ENCODE data around the gene ENTREP1. TPM values are rescaled to one million over a fixed set of nuclear protein-coding genes. Genes with fewer than 3 reads are reported as not detected.

ENTREP1 gene
- total and polyA plus RNA-seq, 2 donors (not counting 1 experiment from before 2014, with no cell fraction given): 0.06 TPM; not detected in 1

DNA sequence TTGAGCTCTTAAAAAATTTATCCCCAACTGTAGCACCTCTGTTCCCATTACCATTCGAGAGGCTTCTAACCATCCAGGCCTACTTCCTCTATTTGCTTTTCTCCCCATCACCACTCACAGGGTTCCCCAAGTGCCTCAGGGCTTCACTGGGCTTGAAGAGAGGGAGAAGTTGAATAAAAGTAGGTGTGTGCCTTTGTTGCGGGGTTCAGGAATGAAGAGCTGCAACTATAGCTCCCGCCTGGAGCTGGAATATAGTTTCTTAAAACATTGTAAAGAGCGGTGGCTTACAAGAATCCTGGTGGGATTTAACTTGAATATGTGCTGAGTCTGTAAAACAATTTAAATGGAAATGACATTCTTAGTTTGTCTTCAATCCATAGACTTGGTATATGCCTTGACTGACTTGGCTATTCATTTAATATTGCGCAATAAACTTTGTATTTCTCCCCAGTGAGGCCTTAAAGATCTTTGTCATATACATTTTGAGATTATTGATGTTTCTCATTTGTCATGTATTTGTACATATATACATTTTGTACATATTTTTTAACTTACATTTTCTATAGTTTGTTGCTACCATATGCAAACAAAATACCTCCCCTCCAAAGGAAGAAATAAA lies 7.2 kb downstream of the ENTREP1 start:
- H3K79me2 ChIP-seq (ENCODE audit: control insufficient read depth, insufficient read depth, low read length): no peaks in the 10 kb centered on the region
- H3K9ac ChIP-seq (ENCODE audit: insufficient read depth, low read length): no peak overlapping the region
- peaks cover 7% of the 10 kb centered on the region for H3K27me3 ChIP-seq (ENCODE audit: control insufficient read depth, insufficient read depth, low read length)
- H3K4me3 ChIP-seq (replicated peaks in 1 of 4; ENCODE audit: control extremely low read depth in 1 of 4, insufficient read depth in 1 of 4, low read depth in 3 of 4, low read length in 4 of 4): no peak overlapping the region
- no peaks in the 10 kb centered on the region for H3K9me3 ChIP-seq (ENCODE audit: control insufficient read depth, insufficient read depth, low read depth, low read length)
- no peak for DNase-seq (ENCODE audit: low read depth in 2 of 2)
- no peaks in the 10 kb centered on the region for H3K4me1 ChIP-seq (ENCODE audit: control insufficient read depth, extremely low read depth, insufficient read depth, low read length)
- no peak for TF ChIP-seq EZH2 (IDR thresholded peaks at IDR 0.05; ENCODE audit: low read length, missing control alignments)
- TF ChIP-seq, protein P1, sequence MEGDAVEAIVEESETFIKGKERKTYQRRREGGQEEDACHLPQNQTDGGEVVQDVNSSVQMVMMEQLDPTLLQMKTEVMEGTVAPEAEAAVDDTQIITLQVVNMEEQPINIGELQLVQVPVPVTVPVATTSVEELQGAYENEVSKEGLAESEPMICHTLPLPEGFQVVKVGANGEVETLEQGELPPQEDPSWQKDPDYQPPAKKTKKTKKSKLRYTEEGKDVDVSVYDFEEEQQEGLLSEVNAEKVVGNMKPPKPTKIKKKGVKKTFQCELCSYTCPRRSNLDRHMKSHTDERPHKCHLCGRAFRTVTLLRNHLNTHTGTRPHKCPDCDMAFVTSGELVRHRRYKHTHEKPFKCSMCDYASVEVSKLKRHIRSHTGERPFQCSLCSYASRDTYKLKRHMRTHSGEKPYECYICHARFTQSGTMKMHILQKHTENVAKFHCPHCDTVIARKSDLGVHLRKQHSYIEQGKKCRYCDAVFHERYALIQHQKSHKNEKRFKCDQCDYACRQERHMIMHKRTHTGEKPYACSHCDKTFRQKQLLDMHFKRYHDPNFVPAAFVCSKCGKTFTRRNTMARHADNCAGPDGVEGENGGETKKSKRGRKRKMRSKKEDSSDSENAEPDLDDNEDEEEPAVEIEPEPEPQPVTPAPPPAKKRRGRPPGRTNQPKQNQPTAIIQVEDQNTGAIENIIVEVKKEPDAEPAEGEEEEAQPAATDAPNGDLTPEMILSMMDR (conservative IDR thresholded peaks at IDR 0.05 in 1 of 2, IDR thresholded peaks at IDR 0.05 in 1 of 2; ENCODE audit: low read depth in 1 of 2, low read length in 2 of 2): no peak
- H3K27ac ChIP-seq (ENCODE audit: insufficient read depth, low read length): no peak overlapping the region
- no peak overlapping the region for H3K4me2 ChIP-seq (ENCODE audit: extremely low read depth, insufficient read depth, low read length)
- no peaks in the 10 kb centered on the region for H4K20me1 ChIP-seq (ENCODE audit: control insufficient read depth, extremely low read depth, insufficient read depth, low read length)
- no peak overlapping the region for H2AFZ ChIP-seq (ENCODE audit: low read length)
- no peaks in the 10 kb centered on the region for H3K36me3 ChIP-seq (ENCODE audit: control insufficient read depth, insufficient read depth, low read length)

GRCh38 chr9:69333716-69334115 lies 8.7 kb downstream of the ENTREP1 start:
- H3K9ac ChIP-seq (ENCODE audit: insufficient read depth, low read length): no peak overlapping the region
- TF ChIP-seq, protein P1 (conservative IDR thresholded peaks at IDR 0.05 in 1 of 2, IDR thresholded peaks at IDR 0.05 in 1 of 2; ENCODE audit: low read depth in 1 of 2, low read length in 2 of 2): no peak
- no peak for TF ChIP-seq EZH2 (IDR thresholded peaks at IDR 0.05; ENCODE audit: low read length, missing control alignments)
- no peak for DNase-seq (ENCODE audit: low read depth in 2 of 2)
- H3K9me3 ChIP-seq (ENCODE audit: control insufficient read depth, insufficient read depth, low read depth, low read length): no peaks in the 10 kb centered on the region
- no peaks in the 10 kb centered on the region for H3K79me2 ChIP-seq (ENCODE audit: control insufficient read depth, insufficient read depth, low read length)
- no peak overlapping the region for H3K27ac ChIP-seq (ENCODE audit: insufficient read depth, low read length)
- H3K4me2 ChIP-seq (ENCODE audit: extremely low read depth, insufficient read depth, low read length): no peak overlapping the region
- H4K20me1 ChIP-seq (ENCODE audit: control insufficient read depth, extremely low read depth, insufficient read depth, low read length): no peaks in the 10 kb centered on the region
- no peaks in the 10 kb centered on the region for H3K36me3 ChIP-seq (ENCODE audit: control insufficient read depth, insufficient read depth, low read length)
- H3K4me1 ChIP-seq (ENCODE audit: control insufficient read depth, extremely low read depth, insufficient read depth, low read length): no peaks in the 10 kb centered on the region
- H2AFZ ChIP-seq (ENCODE audit: low read length): no peak overlapping the region
- H3K27me3 ChIP-seq (ENCODE audit: control insufficient read depth, insufficient read depth, low read length): no peaks in the 10 kb centered on the region
- H3K4me3 ChIP-seq (replicated peaks in 1 of 4; ENCODE audit: control extremely low read depth in 1 of 4, insufficient read depth in 1 of 4, low read depth in 3 of 4, low read length in 4 of 4): no peak overlapping the region

- Histone ChIP-seq H3K9ac (ENCODE audit: insufficient read depth, low read length) (no peak overlapping the region), H3K4me1 (ENCODE audit: control insufficient read depth, extremely low read depth, insufficient read depth, low read length) (no peaks in the 10 kb centered on the region), H3K4me3 (replicated peaks in 1 of 4; ENCODE audit: control extremely low read depth in 1 of 4, insufficient read depth in 1 of 4, low read depth in 3 of 4, low read length in 4 of 4) (no peak overlapping the region), H3K27me3 (ENCODE audit: control insufficient read depth, insufficient read depth, low read length) (no peaks in the 10 kb centered on the region), H2AFZ (ENCODE audit: low read length) (no peak overlapping the region), H3K27ac (ENCODE audit: insufficient read depth, low read length) (no peak overlapping the region), H3K79me2 (ENCODE audit: control insufficient read depth, insufficient read depth, low read length) (no peaks in the 10 kb centered on the region), H3K36me3 (ENCODE audit: control insufficient read depth, insufficient read depth, low read length) (no peaks in the 10 kb centered on the region), H3K9me3 (ENCODE audit: control insufficient read depth, insufficient read depth, low read depth, low read length) (no peaks in the 10 kb centered on the region), H3K4me2 (ENCODE audit: extremely low read depth, insufficient read depth, low read length) (no peak overlapping the region), H4K20me1 (ENCODE audit: control insufficient read depth, extremely low read depth, insufficient read depth, low read length) (no peaks in the 10 kb centered on the region)
- DNase-seq (ENCODE audit: low read depth in 2 of 2): no peak
- no peak for TF ChIP-seq EZH2 (IDR thresholded peaks at IDR 0.05; ENCODE audit: low read length, missing control alignments)
- TF ChIP-seq, protein P1 (conservative IDR thresholded peaks at IDR 0.05 in 1 of 2, IDR thresholded peaks at IDR 0.05 in 1 of 2; ENCODE audit: low read depth in 1 of 2, low read length in 2 of 2): no peak
Observed at GRCh38 chr9:69334317-69334716, 9.3 kb downstream of the ENTREP1 start.

Data from fibroblast of lung (primary cell).